ENCODE data around the gene DHX35.
A peak's percentile ranks its signal among the peaks of the same experiment; 100 is the strongest.

The DHX35 gene

DNA sequence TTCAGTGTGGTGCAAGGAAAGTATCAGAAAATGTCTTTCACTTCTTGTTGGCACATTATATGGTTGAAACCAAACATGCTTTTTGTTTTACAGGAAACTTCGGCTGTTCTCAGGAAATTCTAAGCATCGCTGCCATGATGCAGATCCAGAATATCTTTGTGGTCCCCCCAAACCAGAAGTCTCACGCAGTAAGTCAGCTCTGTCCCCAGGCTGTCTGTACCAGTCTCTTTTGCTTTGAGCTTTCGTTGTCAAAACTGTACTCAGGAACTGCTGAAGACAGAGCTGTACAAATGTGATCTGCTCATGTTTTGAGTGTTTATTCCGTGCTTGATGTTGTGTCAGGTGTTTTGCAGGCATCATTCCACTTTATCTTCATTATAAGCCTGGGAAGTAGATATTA is 59.6 kb downstream of the DHX35 start:
- DNase-seq (ENCODE audit: low spot score) = no peak

DNA sequence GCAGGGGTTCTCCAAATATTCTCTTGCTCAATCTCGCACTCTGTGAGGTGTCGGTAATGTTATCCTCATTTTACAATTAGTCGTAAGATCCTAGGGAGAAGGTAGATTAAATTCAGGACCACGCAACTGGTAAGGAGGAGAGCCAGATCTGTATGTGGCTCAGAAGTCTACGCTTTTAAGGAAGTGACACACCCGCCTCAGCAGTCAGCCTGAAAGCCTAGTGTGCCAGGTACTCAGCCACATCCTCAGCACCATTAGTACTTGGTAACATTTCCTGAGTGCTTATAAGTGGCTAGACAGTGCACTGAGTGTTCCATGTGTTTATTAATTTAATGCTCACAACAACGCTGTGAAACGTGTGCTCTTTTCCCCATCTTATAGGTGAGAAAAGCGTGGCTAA is 63.7 kb downstream of the DHX35 start:
- DNase-seq (ENCODE audit: low spot score) = no peak

DNA sequence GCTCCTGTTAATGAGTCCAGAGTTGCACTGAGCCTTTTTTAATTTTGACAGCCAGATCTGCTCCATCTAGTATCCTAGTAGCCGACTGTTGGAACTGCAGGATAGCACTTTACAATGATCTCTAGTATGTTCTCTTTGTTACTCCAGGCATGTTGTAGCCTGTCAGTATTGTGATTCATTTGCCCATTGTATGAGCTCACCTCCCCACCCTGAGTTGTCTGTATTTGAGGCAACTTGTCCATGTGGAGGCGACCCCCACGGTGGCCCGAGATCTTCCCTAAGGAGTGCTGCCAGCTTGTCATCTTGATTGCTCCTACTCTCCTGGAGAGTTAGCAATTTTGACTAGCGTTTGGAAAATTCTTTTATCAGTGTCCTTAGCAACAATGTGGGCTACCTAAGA is 67.2 kb downstream of the DHX35 start:
- peak; percentile 40 for DNase-seq (ENCODE audit: low spot score)

DNA sequence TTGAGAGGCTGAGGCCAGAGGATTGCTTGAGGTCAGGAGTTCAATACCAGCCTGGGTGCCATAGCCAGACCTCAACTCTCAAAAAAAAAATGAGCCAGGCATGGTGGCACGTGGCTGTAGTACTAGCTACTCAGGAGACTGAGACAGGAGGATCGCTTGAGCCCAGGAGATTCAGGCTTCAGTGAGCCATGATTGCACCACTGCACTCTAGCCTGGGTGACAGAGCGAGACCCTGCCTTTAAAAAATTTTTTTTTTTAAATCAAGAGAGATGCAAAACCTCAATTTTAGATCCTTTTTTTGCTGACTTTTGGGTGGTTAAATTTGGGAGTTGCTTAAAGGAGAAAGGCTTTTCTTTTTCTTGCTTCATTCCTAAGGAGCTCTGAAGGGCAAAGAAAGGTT is 70.9 kb downstream of the DHX35 start:
- DNase-seq (ENCODE audit: low spot score) = no peak

DNA sequence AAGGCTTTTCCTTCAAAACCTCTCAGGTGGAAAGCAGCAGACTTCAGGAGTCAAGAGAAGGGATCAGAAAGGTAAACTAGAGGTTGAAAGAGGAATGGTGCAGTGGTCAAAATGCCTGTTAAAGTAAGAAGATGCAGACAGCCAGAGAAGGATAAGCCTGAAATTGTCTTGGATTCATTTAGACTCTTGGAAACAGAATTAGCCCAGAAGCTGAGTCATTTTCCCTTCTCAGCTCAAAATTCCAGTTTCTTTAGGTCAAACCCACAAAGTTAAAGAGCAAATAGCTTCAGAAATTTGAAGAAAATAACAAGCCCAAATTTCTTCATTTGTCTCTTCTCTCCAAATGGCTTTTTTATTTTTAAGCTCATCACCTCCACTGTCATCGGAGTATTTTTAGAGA is 73.9 kb downstream of the DHX35 start:
- no peak for DNase-seq (ENCODE audit: low spot score)

DNA sequence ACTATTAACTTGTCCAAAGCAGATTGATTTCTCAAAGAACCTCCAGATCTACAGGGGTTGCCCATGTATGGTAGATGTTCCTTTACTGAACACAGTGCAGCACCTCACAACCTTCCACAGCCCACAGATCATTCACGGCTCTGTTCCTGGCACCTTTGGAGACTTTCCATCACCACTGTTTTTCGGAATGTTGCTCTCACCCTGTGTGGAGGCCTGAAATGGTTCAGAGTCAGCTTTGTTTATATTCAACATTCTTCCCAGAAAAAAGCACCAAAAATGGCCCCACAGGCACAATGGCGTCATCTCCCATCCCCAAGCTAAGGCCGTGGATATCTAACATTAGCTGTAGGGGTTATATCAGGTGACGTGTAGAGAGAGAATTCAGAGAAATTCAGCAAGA is 74.7 kb downstream of the DHX35 start:
- DNase-seq (ENCODE audit: low spot score) = no peak

DNA sequence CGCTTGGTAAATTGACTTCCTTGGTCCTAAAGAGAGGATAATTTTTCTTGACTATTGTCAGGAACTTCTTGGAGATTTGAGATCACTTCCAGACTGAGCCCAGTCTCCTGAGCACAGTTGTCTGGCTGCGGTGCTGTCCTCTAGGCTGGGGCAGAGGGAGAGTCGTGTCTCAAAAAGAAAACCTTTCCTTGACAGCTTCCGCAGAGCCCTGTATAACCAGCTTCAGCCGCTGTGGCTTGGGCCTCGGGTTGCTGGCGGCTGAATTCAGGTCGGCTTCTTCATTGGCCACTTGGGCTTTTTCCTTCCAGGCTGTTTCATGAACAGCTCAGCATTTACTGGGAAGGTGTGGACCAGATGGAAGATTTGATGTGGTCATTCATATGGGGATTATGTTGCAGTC is 75.9 kb downstream of the DHX35 start:
- no peak for DNase-seq (ENCODE audit: low spot score)

DNA sequence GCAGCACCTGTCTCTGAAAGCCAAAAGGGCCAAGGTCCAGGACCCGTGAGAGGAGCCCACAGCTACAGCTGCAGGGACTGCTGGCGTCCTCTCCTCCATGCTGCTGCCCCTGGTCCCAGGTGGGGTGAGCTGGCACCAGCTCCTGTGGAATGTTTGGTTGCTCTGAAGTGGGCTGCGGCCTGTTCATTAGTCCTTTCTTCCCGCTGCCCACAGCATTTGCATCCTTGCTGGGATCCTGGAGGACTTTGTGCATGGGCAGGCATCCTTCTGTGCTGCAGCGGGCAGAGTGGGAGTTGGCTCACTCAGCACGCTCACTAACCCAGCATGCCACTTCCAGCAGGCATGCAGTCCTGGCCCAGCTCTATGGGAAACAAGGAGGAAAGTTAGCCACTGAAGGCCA is 76.4 kb downstream of the DHX35 start:
- DNase-seq (ENCODE audit: low spot score) = no peak

DNA sequence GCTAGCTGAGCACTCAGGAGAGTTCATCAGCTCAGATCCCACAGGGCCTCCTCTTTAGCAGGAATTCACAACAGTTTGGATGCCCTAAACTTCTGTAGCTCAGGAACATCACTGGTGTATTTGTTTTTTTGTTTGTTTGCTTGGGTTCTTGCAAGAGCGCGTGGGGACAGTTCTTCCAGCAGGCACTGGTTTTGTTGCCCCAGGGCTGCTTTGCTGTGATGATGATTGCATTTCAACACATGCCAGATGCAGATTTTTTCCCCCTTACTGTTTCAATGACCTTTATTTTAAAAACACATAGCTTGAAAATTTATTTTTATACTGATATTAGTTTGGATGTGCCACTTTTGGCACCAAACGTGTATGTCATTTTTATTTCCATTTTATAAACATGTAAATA is 77.1 kb downstream of the DHX35 start:
- no peak for DNase-seq (ENCODE audit: low spot score)

DNA sequence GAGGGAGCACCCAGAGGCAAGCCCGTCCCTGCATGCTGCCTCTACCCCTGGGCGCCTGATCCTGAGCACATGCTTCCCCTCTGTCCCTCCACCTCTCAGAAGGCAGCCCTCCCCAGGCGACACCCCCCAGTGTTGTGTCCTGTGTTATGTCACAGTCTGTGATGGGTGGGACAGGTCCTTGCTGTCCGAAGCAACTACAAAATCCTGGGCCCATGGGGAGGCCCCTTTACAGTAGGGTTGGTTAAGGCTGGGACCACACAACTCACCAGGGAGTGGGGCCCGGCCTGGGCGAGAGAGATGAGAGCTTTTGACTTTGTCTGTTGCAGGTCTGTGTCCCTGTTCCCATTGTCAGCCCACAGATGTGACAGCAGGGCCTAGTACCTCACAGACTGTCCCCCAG is 78.0 kb downstream of the DHX35 start:
- no peak for DNase-seq (ENCODE audit: low spot score)

DNA sequence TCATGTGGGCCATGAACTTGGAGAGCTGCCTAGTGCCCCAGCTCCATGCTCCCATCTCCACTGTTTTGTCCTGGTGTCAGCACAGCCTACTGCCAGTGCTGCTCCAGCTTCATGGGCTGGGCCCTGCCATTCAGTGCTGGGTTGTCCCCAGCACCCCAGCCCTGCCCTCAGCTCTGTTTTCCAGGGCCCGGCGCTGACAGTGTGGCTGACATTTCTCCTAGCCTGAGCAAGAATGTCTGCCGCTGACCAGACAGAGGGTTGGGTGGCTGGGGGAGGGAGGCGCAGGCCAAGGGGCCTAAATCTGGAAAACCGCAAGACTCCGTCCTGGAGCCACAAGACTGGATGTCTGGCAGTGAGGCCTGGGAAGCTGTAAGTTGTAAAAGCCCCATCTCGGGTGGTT is 78.9 kb downstream of the DHX35 start:
- DNase-seq (ENCODE audit: low spot score) = no peak

DNA sequence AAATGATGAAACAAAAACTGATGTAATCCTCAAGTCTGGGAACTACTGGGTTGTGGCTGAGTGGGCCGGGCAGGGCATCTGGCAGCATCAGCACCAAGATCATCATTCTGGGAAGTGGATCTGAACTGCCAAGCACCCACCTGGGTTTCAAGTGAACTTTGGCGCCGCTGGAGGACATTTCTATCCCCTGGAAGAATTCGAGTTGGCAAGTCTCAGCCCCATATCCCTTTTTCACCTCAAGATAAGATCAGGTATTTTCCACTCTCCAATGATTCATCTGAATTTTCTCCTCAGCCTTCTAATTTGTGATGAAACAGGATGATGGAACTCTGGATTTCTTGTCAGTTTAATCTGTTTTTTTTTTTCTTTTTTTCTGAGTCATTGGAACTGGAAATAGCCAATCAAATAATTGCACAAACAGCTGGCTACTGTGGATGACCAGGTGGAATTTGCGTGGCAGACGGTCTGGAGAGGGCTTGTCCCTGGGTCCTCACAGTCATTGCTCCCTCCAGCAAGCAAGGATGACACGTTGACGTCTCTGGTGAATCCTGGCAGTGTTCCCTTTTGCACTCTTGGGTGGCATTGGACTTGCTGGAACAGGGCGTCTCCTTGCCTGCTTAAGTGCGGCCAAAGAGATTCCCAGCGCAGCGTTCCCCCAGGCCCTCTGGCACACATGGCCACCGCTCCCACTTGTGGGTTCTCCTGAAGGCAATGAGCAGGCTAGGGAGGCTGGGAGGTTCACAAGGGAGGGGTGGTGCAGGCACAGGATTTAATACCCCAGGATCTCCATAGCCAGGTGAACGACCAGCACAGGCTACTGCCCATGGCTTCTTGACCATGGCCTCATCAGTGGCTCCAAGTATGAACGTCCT is 80.4 kb downstream of the DHX35 start:
- DNase-seq (ENCODE audit: low spot score) = no peak

DNA sequence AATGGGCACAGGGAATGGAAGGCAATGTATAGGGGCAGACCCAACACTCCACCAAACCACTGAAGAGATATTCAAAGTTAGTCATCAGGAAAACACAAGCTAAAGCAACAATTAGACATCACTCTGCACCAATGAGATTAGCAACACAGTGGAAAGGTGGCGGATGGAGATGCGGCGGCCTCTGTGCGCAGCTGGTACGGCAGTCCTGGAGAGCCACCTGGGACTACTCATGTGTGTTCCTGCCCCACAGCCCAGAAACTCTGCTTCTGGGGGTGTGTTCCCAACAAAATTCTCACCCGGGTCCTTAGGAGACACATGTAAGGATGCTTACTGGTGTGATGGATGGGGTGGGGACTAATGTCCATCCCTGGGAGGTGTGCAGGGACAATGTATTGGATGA is 82.4 kb downstream of the DHX35 start:
- no peak for DNase-seq (ENCODE audit: low spot score)

DNA sequence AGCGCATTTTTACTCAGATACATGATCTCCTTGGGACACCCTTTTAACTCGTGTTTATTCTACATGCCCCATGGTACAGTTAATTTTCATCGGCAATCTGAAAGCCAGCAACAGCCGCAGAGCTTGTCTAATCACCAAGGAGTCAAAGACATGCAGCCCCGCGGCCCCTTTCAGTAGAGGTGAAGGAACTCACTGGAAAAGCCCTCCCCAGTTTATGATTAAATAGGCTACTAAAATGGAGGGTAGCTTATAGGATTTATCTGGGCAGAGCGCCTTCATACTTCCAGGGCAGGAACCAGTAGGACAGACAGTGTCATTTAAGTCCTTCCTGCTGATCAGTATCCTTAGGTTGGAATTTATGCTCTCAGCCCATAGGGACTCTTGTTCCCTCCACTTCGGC is 83.5 kb downstream of the DHX35 start:
- no peak for DNase-seq (ENCODE audit: low spot score)

DNA sequence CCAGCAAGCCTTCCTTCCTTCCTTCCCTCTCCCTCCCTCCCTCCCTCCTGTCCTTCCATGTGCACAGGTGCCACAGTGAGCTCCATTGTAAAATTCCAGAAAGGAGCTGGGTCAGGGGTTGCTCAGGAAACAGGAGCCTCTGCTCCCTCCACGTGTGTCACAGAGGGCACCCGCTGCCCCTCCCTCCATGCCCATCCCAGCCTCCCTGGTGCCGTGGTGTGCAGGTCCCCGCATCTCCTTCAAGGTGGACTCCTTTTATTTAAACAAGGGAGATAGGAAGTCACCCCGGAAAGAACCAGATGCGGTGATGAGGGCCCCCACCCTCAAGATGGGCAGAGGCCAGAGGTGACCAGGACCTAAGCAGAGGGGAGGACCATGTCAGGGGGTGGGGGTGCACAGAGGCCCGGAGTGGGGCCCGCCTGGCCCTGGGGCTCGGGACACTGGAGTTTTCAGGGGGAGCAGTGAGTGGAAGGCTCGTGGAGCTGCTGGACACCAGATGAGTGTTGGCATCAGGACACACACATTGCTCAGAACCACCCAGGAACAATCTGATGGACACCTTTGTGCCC is 85.4 kb downstream of the DHX35 start:
- DNase-seq (ENCODE audit: low spot score) = no peak

DNA sequence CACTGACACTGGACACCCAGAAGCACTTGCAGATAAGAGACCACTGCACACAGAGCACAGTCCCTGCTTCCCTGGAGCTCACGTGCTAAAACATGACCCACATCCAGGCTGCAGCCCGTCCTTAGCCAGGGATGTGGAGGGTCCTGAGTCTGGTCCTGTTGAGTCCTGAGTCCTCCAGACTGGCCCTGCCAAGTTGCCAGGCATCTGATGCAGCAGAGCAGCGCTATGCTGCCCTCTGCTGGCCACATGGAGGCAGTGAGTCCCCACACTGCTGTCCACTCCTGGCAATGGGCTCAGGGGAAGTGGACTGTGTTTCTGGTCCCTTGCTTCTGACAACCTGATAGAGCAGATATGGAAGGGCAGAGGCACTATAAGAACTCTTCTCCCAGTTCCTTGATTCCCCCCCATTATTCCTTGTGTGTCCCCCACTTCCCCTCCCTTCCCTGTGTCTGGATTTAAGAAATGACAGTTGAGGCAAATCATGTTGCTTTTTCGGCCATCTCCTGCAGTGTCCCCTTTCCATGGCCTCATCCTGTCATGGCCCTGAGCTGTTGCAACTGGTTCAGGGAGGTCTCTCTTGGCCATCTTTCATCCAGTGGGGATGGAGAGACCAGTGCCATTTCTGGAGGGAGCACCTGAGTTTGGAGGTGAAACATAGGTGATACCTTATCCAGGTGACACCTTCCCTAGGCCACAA is 86.0 kb downstream of the DHX35 start:
- peak; percentile 84 for DNase-seq (ENCODE audit: low spot score)

DNA sequence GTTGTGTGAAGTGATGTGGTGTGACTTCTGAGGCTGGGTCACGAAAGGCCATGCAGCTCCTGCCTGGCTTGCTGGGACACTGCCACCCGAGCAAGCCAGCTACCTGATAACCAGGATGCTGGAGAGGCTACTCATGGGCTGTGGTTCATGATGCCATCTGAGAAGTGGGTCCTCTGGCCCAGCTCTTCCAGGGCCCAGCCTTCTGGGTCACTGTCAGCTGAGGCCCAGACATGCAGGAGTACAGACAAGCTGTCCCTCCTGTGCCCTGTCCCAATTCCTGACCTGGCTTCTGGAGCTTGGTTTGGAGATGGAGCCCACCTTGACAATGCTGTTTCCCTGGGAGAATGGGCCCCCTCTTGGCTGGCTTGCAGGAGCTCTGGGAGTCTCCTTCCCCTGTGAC is 87.0 kb downstream of the DHX35 start:
- no peak for DNase-seq (ENCODE audit: low spot score)

DNA sequence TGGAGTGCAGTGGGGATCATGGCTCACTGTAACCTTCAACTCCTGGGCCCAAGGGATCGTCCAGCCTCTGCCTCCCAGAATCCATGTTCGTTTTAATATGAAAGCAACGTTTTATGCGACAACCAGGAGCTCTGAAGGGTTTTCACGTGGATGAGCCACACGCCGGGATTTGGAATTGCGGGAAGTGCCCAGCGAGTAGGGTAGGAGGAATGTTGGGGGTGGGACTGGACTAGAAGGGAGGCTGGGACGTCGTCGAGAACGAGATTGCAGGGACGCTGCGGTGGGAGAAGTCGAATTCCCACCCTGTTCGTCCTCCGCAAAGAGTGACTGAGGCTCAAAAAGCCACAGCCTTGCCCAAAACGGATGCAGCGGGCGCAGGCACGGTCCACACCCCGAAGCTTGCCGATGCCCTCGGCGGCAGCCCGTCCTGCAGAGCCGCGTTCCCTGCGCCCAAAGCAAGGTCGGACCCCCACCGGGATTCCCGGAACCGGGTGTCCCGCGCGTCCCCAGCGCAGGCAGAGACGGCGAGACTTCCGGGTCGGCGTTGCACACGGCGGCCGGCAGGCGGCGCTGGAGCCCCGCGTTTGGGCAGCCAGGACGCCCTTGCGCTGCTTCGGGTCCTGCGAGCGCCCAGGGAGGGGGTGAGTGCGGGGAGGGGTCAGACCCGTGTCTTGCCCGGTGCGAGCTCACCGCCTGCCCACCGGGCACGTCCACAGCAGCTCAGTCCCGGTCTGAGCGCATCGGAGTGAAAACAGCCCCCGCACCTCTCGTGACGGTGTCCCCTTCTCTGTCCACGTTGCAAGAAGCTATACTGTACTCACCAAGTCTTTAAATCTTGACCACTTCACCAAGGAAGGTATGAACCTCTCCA is 87.8 kb downstream of the DHX35 start:
- peak; percentile 56 for DNase-seq (ENCODE audit: low spot score)

DNA sequence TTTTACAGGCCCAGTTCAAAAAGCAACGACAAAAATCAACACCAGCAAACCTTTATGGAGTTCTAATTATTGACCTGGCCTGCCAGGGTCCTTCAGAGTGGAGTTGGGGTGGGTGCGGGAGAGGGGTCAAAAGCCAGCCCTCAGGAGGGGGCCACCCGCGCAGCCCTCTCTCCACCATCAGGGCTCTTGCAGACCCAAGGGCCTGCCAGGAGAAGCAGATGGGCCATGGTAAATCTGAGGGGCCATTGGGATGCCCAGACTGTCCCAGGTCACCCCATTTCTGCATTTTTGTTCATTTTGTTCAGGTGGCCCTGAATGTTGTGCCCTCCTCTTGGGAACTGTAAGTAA is 88.4 kb downstream of the DHX35 start:
- no peak for DNase-seq (ENCODE audit: low spot score)

DNA sequence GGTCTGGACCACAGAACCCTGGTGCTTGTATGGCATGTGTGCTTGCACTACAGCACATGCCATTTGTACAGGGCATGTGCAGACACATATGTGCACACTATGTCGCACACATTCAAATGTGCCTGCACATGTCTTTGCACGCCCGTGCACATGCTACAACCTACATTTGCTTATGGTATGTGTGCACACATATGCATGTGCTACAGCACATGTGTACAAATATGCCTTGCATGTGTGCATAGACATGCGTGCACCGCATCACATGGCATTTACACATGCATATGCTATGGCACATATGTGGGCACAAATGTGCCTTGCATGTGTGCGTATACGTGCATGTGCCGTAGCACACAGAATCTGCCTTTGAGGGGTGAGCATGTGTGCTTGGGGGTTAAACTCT is 90.5 kb downstream of the DHX35 start:
- no peak for DNase-seq (ENCODE audit: low spot score)

DNA sequence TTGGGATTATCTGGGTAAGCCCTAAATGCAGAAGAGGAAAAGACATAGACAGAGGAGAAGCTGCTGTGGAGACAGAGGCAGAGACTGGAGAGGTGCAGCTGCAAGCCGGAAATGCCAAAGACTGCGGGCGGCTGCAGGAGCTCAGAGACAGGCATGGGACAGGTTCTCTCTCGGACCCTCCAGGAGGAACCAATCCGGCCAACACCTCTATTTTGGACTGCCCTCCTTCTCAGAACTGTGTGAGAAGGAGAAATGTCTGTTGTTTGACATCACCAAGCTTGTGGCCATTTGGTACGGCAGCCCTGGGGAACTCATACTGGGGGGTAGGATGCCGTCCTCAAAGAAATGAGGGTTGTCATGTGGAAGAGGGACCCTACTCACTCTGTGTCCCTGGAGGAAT is 95.0 kb downstream of the DHX35 start:
- DNase-seq (ENCODE audit: low spot score) = no peak

DNA sequence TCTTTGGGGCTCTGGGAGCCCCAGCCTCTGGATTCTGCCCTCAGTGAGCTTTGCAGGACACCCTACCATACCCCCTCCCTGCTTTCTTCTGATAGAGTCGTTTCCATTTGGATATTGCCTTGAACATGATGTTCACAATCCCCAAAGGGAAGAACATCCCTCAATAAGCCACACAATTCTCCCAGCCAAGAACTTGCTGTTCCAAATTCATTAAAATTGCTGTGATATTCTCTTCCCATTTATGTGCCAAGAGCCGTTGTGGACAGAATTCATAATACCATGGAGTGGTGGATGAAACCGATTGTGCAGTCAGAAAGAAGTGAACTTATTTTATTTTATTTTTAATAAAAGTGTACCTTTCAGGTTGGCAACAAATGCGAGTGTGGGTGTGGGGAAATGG is 95.8 kb downstream of the DHX35 start:
- peak; percentile 33 for DNase-seq (ENCODE audit: low spot score)

DNA sequence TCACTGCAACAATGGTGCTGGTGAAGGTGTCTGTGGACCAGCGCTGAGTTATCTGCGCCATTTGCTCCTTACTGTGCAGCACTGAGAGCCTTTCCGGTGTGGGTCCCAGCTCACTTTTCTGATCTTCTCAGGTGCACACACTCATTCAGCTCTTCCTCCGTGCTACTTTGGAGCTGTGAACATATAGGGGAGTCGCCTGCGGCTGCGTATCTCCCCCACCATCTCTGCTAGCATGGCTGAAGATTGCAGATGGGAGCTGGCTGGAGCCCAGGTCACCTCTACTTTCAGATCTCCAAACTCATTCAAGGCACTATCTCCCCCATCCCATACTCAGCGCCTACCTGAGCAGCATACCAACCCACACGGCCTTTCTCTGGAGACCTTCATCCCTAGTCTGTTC is 96.9 kb downstream of the DHX35 start:
- no peak for DNase-seq (ENCODE audit: low spot score)
